ENCODE data around the gene ESYT3.

DNA sequence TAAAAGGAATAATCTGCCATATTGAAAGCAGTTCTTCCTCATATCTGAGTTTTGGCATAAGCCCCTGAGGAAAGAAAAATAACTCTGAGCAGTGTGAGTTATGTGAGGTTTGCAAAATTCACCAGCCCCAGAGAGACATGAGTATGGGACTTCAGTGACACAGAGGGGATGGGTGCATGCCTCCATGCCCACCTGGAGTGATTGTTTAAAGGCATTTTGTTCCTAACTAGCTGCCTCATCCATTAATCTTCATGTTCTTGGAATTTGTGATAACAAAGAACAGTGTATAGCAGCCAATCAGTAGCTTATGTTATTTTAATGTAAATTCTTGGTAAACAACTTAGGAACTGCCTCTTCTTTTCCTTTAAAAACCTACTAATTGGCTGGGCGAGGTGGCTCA, 11.1 kb upstream of the ESYT3 start:
- no peak for TF ChIP-seq CTCF (IDR thresholded peaks at IDR 0.05)
- TF ChIP-seq POLR2A (IDR thresholded peaks at IDR 0.05), result no peak
- TF ChIP-seq POLR2AphosphoS5 (IDR thresholded peaks at IDR 0.05), result no peak

All from breast epithelium (tissue), 3 donors.